Activated CD8-positive, alpha-beta memory T cell treated with anti-CD3 and anti-CD28 coated beads, Interleukin-2, amount 50 U/mL, for 24 hours (primary cell): ENCODE measurements around the gene CFAP77.
"Not testable (repeated sequence)": the region's sequence is repeated elsewhere in the genome, so short reads cannot be mapped to it uniquely, and the experiment has no call there.

Experiments
- DNase-seq: peaks from one replicate; pipeline ENCODE4 v3.0.0-alpha.2; 2020; ENCODE audit errors: extremely low read depth

Gene CFAP77

GRCh38 chr9:132547976-132548730 lies 138.1 kb downstream of the CFAP77 start:
- no peak for DNase-seq

GRCh38 chr9:132548751-132549640 lies 139.0 kb downstream of the CFAP77 start:
- no peak for DNase-seq

GRCh38 chr9:132551556-132551955 lies 141.5 kb downstream of the CFAP77 start:
- no peak for DNase-seq

- DNase-seq, result no peak
Measured at GRCh38 chr9:132552041-132552440, 142.0 kb downstream of the CFAP77 start.

- no peak for DNase-seq
Measured at GRCh38 chr9:132554755-132555154, 144.7 kb downstream of the CFAP77 start.

- DNase-seq, result no peak
Measured at GRCh38 chr9:132555528-132555927, 145.5 kb downstream of the CFAP77 start.

GRCh38 chr9:132556235-132556634 lies 146.2 kb downstream of the CFAP77 start:
- DNase-seq, result no peak

GRCh38 chr9:132556714-132557113 lies 146.7 kb downstream of the CFAP77 start:
- DNase-seq, result no peak

- no peak for DNase-seq
Measured at GRCh38 chr9:132557159-132557558, 147.1 kb downstream of the CFAP77 start.

- no peak for DNase-seq
Measured at GRCh38 chr9:132559711-132560110, 149.7 kb downstream of the CFAP77 start.

- no peak for DNase-seq
Measured at GRCh38 chr9:132560616-132561202, 150.7 kb downstream of the CFAP77 start.

GRCh38 chr9:132562306-132562573 lies 152.2 kb downstream of the CFAP77 start:
- DNase-seq, result no peak

GRCh38 chr9:132564526-132564925 lies 154.5 kb downstream of the CFAP77 start:
- DNase-seq, result no peak

GRCh38 chr9:132568787-132569186 lies 158.8 kb downstream of the CFAP77 start:
- not testable (repeated sequence) for DNase-seq

- DNase-seq, result no peak
Measured at GRCh38 chr9:132571806-132572600, 162.0 kb downstream of the CFAP77 start.

GRCh38 chr9:132572921-132573320 lies 162.9 kb downstream of the CFAP77 start:
- DNase-seq, result no peak

- DNase-seq, result no peak
Measured at GRCh38 chr9:132575005-132575609, 165.1 kb downstream of the CFAP77 start.

GRCh38 chr9:132575811-132576210 lies 165.8 kb downstream of the CFAP77 start:
- no peak for DNase-seq

- no peak for DNase-seq
Measured at GRCh38 chr9:132577119-132577518, 167.1 kb downstream of the CFAP77 start.

- DNase-seq, result no peak
Measured at GRCh38 chr9:132578367-132578932, 168.4 kb downstream of the CFAP77 start.

GRCh38 chr9:132579427-132579798 lies 169.4 kb downstream of the CFAP77 start:
- no peak for DNase-seq
